GM19099 (cell line): ENCODE measurements around the gene DIP2A.

Experiments used
- POLR2A ChIP-seq: IDR thresholded peaks from 3 replicates; pipeline ENCODE4 v1.6.1; 2011; ENCODE audit warnings: low read depth; ENCODE audit not compliant: insufficient read length; ENCODE audit errors: extremely low read depth

Gene DIP2A

DNA sequence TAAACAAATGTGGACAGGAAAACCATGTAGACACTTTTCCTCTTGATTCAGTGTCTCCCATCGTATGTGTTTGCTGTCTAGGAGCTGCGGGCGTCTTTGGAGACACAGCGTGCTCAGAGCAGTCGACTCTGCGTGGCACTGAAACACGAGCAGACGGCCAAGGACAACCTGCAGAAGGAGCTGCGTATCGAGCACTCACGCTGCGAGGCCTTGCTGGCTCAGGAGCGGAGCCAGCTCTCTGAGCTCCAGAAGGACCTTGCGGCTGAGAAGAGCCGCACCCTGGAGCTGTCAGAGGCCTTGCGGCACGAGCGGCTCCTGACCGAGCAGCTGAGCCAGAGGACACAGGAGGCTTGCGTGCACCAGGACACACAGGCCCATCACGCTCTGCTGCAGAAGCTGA is 27.2 kb upstream of the DIP2A start:
- TF ChIP-seq POLR2A = no peak

DNA sequence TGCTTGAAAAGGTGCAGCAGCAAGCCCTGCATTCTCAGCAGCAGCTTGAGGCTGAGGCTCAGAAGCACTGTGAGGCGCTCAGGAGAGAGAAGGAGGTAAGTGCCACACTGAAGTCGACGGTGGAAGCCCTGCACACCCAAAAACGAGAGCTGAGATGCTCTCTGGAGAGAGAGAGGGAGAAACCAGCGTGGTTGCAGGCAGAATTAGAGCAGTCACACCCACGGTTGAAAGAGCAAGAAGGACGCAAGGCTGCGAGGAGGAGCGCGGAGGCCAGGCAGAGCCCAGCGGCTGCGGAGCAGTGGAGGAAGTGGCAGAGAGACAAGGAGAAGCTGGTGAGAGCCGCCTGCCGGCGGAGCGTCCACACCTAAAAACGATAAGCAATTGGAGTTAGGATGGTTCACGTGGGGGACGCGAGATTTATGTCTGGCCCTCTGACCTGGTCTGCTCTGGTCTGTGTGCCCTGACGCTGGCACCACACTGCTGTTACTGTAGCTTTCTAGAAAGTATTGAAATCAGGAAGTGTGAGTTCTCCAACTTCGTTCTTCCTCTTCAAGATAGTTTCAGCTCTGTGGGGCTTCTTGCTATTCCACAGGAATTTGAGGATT is 26.7 kb upstream of the DIP2A start:
- no peak for TF ChIP-seq POLR2A

DNA sequence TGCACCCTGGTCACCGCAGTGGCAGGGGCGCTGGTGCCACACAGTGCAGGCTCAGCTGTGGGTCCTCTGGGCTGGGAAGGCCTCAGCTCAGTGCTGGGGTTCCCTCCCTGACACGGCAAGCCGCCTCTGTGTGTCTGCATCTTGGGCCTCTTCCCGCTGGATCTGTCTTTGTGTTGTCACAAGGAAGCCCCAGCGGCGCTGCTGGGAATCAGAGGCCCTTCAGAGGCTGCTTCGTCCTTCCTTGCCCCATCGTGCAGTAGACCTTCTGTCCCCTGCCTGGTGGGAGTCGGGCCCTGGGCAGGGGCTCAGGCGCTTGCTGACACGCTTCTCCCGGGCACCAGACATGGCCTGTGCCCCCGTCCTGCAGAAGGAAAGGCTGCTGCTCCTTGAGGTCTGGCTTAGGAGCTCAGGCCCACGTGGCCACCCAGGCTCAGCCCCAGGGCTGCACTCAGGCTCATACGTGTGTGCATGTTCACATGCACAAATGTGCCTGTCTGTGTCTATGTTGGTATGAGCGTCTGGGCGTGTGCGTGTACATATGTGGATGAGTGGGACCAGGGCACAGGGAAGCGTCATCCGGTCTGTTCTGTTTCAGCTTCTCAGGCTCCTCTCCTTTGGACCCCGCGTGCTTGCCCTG is 24.3 kb upstream of the DIP2A start:
- TF ChIP-seq POLR2A = no peak

DNA sequence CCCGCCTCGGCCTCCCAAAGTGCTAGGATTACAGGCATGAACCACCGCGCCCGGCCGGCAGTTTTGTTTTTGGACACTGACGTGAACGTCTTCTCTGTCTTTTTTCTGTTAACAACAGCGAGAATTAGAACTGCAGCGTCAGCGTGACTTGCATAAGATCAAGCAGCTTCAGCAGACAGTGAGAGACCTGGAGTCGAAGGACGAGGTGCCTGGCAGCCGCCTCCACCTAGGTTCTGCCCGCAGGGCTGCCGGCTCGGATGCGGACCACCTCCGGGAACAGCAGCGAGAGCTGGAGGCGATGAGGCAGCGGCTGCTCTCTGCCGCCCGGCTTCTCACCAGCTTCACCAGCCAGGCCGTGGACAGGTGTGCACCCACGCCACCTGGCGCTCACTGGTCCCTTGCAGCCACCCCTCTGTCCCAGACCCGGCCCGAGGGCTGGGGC is 22.9 kb upstream of the DIP2A start:
- no peak for TF ChIP-seq POLR2A

DNA sequence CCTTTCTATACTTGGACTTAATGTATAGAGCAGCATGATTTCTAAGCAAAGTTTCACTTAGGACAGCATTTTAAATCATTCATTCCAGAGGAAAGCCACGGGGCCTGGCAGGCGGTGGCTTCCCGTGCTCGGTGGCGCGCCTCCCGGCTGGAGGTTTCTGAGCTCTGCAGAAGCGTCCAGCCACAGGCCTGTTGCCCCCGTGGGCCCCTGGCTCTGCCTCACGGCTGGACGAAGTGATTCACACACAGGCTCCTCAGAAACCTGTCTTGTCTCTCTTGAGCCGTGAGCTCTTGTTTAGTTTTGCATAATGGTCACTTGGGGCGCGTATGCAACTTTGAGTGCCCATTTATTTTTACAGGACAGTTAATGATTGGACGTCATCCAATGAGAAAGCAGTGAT is 22.1 kb upstream of the DIP2A start:
- no peak for TF ChIP-seq POLR2A

DNA sequence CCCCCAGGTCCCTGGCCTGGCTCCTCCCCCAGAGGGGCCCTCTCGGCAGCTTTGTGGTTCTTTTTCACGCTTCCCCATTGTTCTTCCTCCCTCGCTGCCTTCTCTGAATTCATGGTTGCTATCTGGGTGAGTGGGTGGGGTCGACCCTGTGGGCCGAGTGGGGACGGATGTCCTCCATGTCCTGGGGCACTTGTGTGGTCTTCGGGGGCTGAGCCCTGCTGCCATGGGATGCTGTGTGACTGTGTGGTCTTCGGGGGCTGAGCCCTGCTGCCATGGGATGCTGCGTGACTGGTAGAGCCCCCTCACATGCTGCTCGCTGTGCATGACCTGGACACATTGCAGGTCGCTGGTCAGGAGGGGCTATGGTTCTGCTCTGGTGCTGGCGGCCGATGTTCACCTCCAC is 21.6 kb upstream of the DIP2A start:
- no peak for TF ChIP-seq POLR2A

DNA sequence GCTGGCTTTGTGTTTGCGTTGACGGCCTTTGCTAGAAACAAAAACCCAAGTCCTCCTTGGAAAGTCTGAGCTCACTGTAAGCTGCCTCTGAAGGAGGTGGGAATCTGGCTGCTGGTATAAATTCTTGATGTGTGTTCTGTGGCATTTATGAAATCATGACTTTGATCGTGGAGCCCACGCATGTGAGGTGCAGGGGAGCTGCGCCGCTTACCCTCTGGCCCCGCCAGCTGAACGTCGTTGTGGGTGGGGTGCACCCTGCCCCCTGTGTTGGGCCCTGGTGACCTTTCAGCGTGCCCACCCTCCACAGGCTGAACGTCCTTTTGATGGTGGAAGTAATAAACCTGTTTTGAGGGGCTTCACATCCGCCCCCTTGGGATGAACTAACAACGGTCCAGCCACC is 21.2 kb upstream of the DIP2A start:
- no peak for TF ChIP-seq POLR2A

DNA sequence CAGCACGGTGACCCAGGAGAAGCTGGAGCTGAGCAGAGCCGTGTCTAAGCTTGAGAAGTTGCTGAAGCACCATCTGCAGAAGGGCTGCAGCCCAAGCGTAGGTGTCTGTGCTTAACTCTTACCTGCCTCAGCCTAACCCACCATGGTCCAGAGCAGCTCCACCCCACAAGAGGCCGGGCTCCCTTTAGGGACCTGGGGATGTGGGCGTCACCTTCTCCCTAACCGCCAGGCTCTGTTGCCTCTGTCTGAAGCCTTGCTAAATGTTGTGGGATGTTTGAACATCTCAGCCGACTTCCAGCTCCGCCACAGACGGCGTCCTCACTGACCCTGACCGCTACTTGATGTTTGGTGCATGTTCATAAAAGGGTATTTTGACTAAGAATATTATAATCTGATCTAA is 20.4 kb upstream of the DIP2A start:
- no peak for TF ChIP-seq POLR2A

DNA sequence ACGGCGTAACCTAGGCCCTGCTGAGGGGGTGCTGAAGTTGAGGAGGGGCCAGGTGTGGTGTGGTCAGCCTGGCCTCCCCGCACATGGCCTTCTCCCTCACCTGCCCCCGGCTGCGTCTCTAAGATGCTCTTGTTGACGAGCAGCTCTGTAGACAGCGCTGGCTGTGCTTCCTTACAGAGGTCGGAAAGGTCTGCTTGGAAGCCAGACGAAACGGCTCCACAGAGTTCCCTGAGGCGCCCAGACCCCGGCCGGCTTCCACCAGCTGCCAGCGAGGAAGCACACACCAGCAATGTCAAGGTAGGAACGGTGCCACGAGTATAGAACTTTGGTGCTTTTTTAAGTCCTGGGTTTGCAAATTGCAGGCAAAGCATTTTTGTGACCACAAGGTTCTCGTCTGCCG is 18.8 kb upstream of the DIP2A start:
- TF ChIP-seq POLR2A = no peak

DNA sequence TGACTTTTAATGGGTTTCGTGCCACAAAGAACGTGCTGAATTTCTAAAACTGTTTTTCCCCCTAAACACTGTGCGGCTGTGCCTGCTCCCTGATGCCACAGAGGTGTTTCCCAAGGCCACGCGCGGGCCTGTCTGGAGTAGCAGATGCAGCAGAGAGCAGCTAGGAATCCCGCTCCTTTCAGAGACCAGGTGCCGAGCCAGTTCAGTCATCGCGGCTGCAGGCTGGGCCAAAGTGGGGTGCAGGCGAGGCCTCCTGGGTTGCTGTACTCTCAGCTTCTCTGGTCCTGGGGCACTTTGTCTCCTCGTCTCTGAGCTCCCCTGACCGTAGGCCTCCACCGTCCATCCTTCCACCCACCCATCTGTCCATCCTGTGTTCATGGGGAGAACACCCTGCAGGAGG is 17.4 kb upstream of the DIP2A start:
- TF ChIP-seq POLR2A = no peak

DNA sequence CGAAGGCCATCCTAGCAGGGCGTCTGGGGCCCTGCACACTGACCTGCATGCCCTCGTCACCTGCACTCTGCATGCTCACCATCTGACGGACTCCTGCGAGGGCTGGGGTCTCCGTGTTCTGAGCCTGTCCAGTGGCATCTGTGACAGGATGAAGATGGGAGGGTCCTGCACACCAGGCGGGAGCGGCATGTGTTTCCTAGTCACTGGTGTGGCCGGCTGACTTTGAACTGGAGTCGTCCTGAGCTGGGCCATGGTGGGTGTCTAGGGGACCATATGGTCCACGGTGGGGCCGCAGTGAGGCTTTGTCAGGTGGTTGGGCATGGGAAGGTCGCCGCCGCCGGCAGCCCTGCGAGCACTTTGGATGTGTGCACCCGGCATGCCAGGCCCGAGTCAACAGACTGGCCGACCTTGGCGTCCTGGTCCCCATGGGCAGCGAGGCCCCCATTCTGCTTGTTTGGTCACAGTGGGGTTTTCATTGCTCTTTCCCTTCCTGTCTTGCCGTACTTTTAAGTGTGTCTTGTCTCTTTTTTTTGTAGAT is 16.7 kb upstream of the DIP2A start:
- no peak for TF ChIP-seq POLR2A

DNA sequence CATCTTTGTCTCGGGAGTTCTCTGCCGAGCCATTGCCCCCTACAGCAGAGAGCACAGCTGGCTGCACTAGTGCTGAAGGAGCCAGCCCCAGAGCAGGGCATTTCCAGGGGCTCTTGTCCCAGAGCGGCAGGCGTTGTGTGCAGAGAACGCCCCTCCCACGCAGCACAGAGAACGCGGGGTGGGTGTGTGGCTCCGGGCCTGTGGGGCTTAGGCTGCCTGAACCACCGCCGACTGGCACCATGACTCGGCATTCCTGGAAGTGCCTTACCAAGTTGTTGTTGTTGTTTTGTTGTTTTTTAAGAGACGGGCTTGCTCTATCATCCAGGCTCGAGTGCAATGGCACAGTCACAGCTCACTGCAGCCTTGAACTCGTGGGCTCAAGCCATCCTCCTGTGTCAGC is 15.8 kb upstream of the DIP2A start:
- TF ChIP-seq POLR2A = no peak

DNA sequence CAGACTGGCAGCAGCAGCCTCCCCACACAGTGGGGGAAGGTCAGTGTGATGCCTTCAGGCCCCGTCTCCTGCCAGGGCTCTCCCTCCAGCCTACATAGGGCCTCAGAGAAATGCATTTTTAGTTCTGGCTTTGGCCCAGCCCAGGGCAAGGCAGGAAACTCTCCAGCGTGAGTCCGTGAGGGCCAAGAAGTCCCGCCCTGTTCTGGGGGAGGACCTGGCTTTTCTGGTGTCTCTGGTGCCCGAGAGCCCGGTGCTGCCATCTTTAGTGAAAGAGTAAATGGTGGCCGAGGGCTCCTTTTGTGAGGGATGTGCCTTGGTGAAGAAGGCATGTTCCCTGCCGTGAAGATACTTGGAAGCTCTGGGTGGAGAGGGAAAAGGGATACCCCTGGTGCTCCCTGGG is 14.8 kb upstream of the DIP2A start:
- TF ChIP-seq POLR2A = no peak

DNA sequence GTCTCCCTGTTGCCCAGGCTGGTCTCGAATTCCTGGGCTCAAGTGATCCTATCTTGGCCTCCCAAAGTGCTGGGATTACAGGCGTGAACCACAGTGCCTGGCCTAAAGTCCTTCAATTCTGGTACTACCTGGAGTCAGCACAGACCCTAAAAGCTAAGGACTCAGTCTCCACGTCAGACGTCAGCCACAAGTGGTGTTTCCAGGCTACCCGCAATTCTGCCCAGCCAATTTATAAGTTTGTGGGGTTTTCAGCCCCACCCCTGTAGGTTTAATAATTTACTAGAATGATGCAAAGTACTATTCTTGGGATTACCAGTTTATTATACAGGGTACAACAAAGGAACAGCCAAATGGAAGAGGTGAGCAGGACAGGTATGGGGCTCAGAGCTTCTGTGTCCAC is 10.6 kb upstream of the DIP2A start:
- no peak for TF ChIP-seq POLR2A

DNA sequence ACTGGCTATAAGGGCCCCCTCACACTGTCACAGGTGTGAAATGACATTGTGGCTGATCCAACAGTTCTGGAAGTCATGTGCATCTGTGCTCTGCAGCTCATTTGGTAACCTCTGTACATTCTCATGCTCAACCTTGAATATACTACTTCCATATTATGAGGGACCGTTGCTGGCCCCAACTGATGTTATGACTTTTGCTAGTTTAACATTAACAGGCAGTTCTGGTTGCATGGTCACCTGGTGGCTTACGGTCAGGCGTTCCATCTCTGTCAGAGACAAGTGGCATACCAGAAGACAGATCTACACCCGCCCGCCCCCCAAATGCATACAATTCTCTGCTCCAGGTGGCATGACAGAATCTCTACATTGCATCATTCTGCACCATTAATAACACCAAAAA is 6.0 kb upstream of the DIP2A start:
- TF ChIP-seq POLR2A = no peak

DNA sequence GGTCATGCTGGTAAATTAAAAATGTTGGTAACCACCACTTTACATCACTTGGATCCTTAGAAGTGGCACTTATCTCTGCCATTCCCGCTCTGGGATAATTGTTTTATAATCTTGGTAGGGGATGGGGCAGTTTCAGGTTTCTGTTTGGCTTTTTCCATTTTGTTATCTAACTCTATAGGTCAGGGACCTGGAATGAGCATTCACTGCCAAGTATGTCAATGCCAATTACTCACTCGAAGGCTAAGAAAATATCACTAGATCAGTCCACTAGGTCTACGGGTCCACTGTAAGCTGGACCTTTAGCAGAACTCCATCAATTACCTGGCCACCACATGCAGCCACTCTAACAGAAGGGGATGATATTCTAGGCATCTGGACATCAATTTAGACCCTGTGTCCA is 4.5 kb upstream of the DIP2A start:
- no peak for TF ChIP-seq POLR2A
